HEK293 (cell line): ENCODE data around the gene PLEKHG3.

Experiments used
- CTCF ChIA-PET: fragments of 350-600 bp; formaldehyde crosslinking; extraction: SDS; loops from one replicate; lab custom pipeline; 2021; ENCODE audit warnings: antibody characterized with exemption; lab: Yijun Ruan, JAX
- POLR2A ChIA-PET: fragments of 300-600 bp; formaldehyde crosslinking; extraction: SDS; loops from one replicate; lab custom pipeline; 2020; ENCODE audit warnings: antibody characterized with exemption, inconsistent platforms; lab: Yijun Ruan, JAX
- H3K27ac ChIP-seq: fragments of 200-500 bp; sonication (Bioruptor generic); 2 replicates; pipeline ENCODE4 v1.5.1; 2014; ENCODE audit warnings: low read depth, low read length, control low read depth, inconsistent platforms; ENCODE audit errors: extremely low read depth
- H3K36me3 ChIP-seq, 2 experiments: fragments of 200-500 bp in 1 of 2; sonication (Bioruptor generic) in 1 of 2; 1 replicate in 1 of 2; 2 replicates in 1 of 2; pipeline ENCODE4 v1.5.1; 2014 to 2017; ENCODE audit warnings: inconsistent platforms in 2 of 2, low read length in 2 of 2; ENCODE audit not compliant: control insufficient read depth in 2 of 2, insufficient read depth in 1 of 2
- H3K4me1 ChIP-seq: fragments of 200-500 bp; sonication (Bioruptor generic); 2 replicates; pipeline ENCODE4 v1.5.1; 2014; ENCODE audit warnings: mild to moderate bottlenecking, low read length, inconsistent platforms; ENCODE audit not compliant: control insufficient read depth, insufficient read depth
- H3K4me3 ChIP-seq: 2 replicates; pipeline ENCODE4 v1.5.1; 2011; ENCODE audit warnings: low read depth, mild to moderate bottlenecking, control low read depth, low read length, moderate library complexity
- H3K9me3 ChIP-seq: fragments of 200-500 bp; sonication (Bioruptor generic); 2 replicates; pipeline ENCODE4 v1.5.1; 2014; ENCODE audit warnings: low read depth, low read length, inconsistent platforms; ENCODE audit not compliant: control insufficient read depth, insufficient read depth
- BCL11B ChIP-seq: fragments of 450-650 bp; formaldehyde crosslinking; IDR thresholded peaks from 2 replicates; pipeline ENCODE4 v1.5.1; 2016; ENCODE audit warnings: low read depth, missing biosample characterization, missing genetic modification characterization
- GLIS2 ChIP-seq: fragments of 450-650 bp; formaldehyde crosslinking; IDR thresholded peaks from 2 replicates; pipeline ENCODE4 v1.5.1; 2016; ENCODE audit warnings: missing biosample characterization, missing genetic modification characterization
- MYNN ChIP-seq: fragments of 450-650 bp; formaldehyde crosslinking; IDR thresholded peaks from 2 replicates; pipeline ENCODE4 v1.5.1; 2016; ENCODE audit warnings: missing biosample characterization, missing genetic modification characterization, borderline replicate concordance
- PRDM6 ChIP-seq: fragments of 450-650 bp; formaldehyde crosslinking; IDR thresholded peaks from 2 replicates; pipeline ENCODE4 v1.5.1; 2017; ENCODE audit warnings: missing biosample characterization, missing genetic modification characterization
- SETDB1 ChIP-seq: IDR thresholded peaks from one replicate; pipeline ENCODE4 v1.6.1; 2017; ENCODE audit warnings: mild to moderate bottlenecking, low read length, moderate library complexity, mixed read lengths; ENCODE audit not compliant: insufficient read length
- SP3 ChIP-seq: fragments of 450-650 bp; formaldehyde crosslinking; IDR thresholded peaks from 2 replicates; pipeline ENCODE4 v1.5.1; 2016; ENCODE audit warnings: missing biosample characterization, missing genetic modification characterization
- SP7 ChIP-seq: fragments of 450-650 bp; formaldehyde crosslinking; IDR thresholded peaks from 2 replicates; pipeline ENCODE4 v1.5.1; 2016; ENCODE audit warnings: missing biosample characterization, missing genetic modification characterization
- ZBTB48 ChIP-seq: fragments of 450-650 bp; formaldehyde crosslinking; IDR thresholded peaks from 2 replicates; pipeline ENCODE4 v1.5.1; 2016; ENCODE audit warnings: missing biosample characterization, missing genetic modification characterization
- ZEB2 ChIP-seq: fragments of 450-650 bp; formaldehyde crosslinking; IDR thresholded peaks from 2 replicates; pipeline ENCODE4 v1.5.1; 2016; ENCODE audit warnings: missing biosample characterization, missing genetic modification characterization
- ZNF10 ChIP-seq: fragments of 450-650 bp; formaldehyde crosslinking; IDR thresholded peaks from 2 replicates; pipeline ENCODE4 v1.5.1; 2017; ENCODE audit warnings: missing biosample characterization, missing genetic modification characterization
- ZNF146 ChIP-seq: fragments of 450-650 bp; formaldehyde crosslinking; IDR thresholded peaks from 2 replicates; pipeline ENCODE4 v1.5.1; 2016; ENCODE audit warnings: missing biosample characterization, missing genetic modification characterization
- ZNF174 ChIP-seq: fragments of 450-650 bp; formaldehyde crosslinking; IDR thresholded peaks from 2 replicates; pipeline ENCODE4 v1.5.0; 2017; ENCODE audit warnings: missing biosample characterization, mild to moderate bottlenecking, missing genetic modification characterization
- ZNF202 ChIP-seq: fragments of 450-650 bp; formaldehyde crosslinking; IDR thresholded peaks from 2 replicates; pipeline ENCODE4 v1.5.1; 2016; ENCODE audit warnings: missing biosample characterization, missing genetic modification characterization, borderline replicate concordance
- ZNF24 ChIP-seq: fragments of 450-650 bp; formaldehyde crosslinking; IDR thresholded peaks from 2 replicates; pipeline ENCODE4 v1.5.1; 2016; ENCODE audit warnings: missing biosample characterization, missing genetic modification characterization
- ZNF26 ChIP-seq: fragments of 450-650 bp; formaldehyde crosslinking; IDR thresholded peaks from 2 replicates; pipeline ENCODE4 v1.5.1; 2016; ENCODE audit warnings: missing biosample characterization, missing genetic modification characterization
- ZNF266 ChIP-seq: fragments of 450-650 bp; formaldehyde crosslinking; IDR thresholded peaks from 2 replicates; pipeline ENCODE4 v1.5.1; 2016; ENCODE audit warnings: missing biosample characterization, missing genetic modification characterization, low read depth
- ZNF335 ChIP-seq: fragments of 450-650 bp; formaldehyde crosslinking; conservative IDR thresholded peaks from 2 replicates; pipeline ENCODE4 v1.5.1; 2016; ENCODE audit warnings: missing biosample characterization, missing genetic modification characterization
- ZNF362 ChIP-seq: fragments of 450-650 bp; formaldehyde crosslinking; IDR thresholded peaks from 2 replicates; pipeline ENCODE4 v1.5.1; 2016; ENCODE audit warnings: missing biosample characterization, missing genetic modification characterization
- ZNF37A ChIP-seq: fragments of 450-650 bp; IDR thresholded peaks from 2 replicates; pipeline ENCODE4 v1.5.1; 2018; ENCODE audit warnings: missing biosample characterization, missing genetic modification characterization
- ZNF561 ChIP-seq: fragments of 450-650 bp; IDR thresholded peaks from 2 replicates; pipeline ENCODE4 v1.5.1; 2018; ENCODE audit warnings: missing biosample characterization, missing genetic modification characterization, borderline replicate concordance
- ZNF600 ChIP-seq: fragments of 450-650 bp; formaldehyde crosslinking; IDR thresholded peaks from 2 replicates; pipeline ENCODE4 v1.5.1; 2016; ENCODE audit warnings: missing biosample characterization, missing genetic modification characterization
- ZNF837 ChIP-seq: fragments of 450-650 bp; formaldehyde crosslinking; IDR thresholded peaks from 2 replicates; pipeline ENCODE4 v1.5.1; 2016; ENCODE audit warnings: missing biosample characterization, missing genetic modification characterization
- ZNF843 ChIP-seq: fragments of 450-650 bp; formaldehyde crosslinking; IDR thresholded peaks from 2 replicates; pipeline ENCODE4 v1.5.1; 2016; ENCODE audit warnings: missing biosample characterization, missing genetic modification characterization
- TF ChIP-seq, protein P1 (sequence below): fragments of 450-650 bp; formaldehyde crosslinking; IDR thresholded peaks from 2 replicates; pipeline ENCODE4 v1.5.1; 2017; ENCODE audit warnings: missing biosample characterization, mild to moderate bottlenecking, missing genetic modification characterization, moderate library complexity
- TF ChIP-seq, protein P2 (sequence below): fragments of 450-650 bp; formaldehyde crosslinking; IDR thresholded peaks from 2 replicates; pipeline ENCODE4 v1.5.1; 2017; ENCODE audit warnings: missing biosample characterization, missing genetic modification characterization

PLEKHG3 gene

DNA sequence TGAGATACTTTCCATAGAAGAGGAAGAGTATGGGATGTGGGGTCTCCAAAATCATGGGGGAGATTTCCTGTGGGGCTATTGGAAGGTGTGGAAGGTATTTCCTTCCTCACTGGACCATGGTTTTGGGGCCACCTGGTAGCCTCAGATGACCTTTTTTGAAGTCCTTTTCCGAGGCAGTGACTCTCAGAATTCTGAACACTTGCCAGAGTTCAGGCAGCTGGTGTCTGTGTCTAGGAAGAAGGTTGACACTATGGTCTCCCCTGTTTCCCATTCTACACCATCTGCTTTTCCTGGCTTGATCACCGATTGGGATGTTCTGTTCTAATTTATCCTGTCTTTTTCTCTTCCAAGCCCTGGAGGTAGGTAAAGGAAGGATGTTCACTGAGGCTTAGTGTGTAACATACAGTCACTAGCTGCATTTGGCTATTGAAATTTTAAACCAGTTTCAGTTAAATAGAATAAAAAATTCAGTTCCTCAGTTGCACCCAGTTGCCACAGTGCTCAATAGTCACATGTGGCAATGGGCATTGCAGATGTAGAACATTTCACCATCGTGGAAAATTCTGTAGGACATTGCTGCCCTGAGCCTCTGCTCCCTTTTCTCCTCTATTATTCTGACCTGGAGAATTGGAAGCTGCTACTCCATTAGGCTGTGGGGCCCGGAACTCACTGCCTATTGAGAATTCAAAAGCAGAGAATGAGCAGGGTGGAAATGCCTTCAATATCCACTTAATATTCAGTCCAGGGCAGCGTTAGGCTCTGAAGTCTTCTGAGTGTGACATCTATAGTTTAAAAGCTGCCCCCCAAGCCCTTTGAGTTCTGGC is 11.0 kb upstream of the PLEKHG3 start:
- TF ChIP-seq ZNF24 (tag by site-specific recombination), result no peak
- TF ChIP-seq ZNF362, result no peak
- no peak for TF ChIP-seq ZNF837 (tag by site-specific recombination)
- no peak for TF ChIP-seq SP3 (tag by site-specific recombination)
- TF ChIP-seq ZNF174, result no peak
- no peak for TF ChIP-seq MYNN (tag by site-specific recombination)
- no peak for TF ChIP-seq ZNF843 (tag by site-specific recombination)
- TF ChIP-seq BCL11B (tag by site-specific recombination), result no peak
- TF ChIP-seq ZEB2 (tag by site-specific recombination), result no peak
- TF ChIP-seq, protein P1, sequence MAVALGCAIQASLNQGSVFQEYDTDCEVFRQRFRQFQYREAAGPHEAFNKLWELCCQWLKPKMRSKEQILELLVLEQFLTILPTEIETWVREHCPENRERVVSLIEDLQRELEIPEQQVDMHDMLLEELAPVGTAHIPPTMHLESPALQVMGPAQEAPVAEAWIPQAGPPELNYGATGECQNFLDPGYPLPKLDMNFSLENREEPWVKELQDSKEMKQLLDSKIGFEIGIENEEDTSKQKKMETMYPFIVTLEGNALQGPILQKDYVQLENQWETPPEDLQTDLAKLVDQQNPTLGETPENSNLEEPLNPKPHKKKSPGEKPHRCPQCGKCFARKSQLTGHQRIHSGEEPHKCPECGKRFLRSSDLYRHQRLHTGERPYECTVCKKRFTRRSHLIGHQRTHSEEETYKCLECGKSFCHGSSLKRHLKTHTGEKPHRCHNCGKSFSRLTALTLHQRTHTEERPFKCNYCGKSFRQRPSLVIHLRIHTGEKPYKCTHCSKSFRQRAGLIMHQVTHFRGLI, result no peak
- TF ChIP-seq GLIS2 (tag by site-specific recombination), result no peak
- TF ChIP-seq, protein P2, sequence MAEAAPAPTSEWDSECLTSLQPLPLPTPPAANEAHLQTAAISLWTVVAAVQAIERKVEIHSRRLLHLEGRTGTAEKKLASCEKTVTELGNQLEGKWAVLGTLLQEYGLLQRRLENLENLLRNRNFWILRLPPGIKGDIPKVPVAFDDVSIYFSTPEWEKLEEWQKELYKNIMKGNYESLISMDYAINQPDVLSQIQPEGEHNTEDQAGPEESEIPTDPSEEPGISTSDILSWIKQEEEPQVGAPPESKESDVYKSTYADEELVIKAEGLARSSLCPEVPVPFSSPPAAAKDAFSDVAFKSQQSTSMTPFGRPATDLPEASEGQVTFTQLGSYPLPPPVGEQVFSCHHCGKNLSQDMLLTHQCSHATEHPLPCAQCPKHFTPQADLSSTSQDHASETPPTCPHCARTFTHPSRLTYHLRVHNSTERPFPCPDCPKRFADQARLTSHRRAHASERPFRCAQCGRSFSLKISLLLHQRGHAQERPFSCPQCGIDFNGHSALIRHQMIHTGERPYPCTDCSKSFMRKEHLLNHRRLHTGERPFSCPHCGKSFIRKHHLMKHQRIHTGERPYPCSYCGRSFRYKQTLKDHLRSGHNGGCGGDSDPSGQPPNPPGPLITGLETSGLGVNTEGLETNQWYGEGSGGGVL (tag by site-specific recombination), result no peak
- TF ChIP-seq ZNF146 (tag by site-specific recombination), result no peak
- CTCF ChIA-PET, result interaction anchor here (0.8 to 1.1 kb wide), 2 partner anchors 25 to 151 kb away, joined by 3 read pairs; no protein-coding TSS in a partner anchor

GRCh38 chr14:64693810-64694165 is 10.4 kb upstream of the PLEKHG3 start:
- ChIA-PET CTCF (interaction anchor here (0.8 to 1.1 kb wide), 2 partner anchors 24 to 151 kb away, joined by 3 read pairs; no protein-coding TSS in a partner anchor), POLR2A (interaction anchor here (0.6 kb wide), 1 partner anchor 154 kb away, joined by 5 read pairs; no protein-coding TSS in a partner anchor)
- H3K4me1 ChIP-seq, result peaks cover 14% of the 10 kb centered on the region
- TF ChIP-seq ZNF37A (tag by site-specific recombination) (no peak), ZNF561 (tag by site-specific recombination) (no peak), SP7 (tag by site-specific recombination) (no peak), PRDM6 (tag by site-specific recombination) (no peak), ZNF24 (tag by site-specific recombination) (no peak), ZNF266 (tag by site-specific recombination) (no peak), ZNF202 (tag by site-specific recombination) (no peak), ZNF335 (tag by site-specific recombination) (no peak), ZNF10 (tag by site-specific recombination) (no peak), ZBTB48 (no peak), ZNF26 (tag by site-specific recombination) (no peak), SETDB1 (no peak), ZNF600 (tag by site-specific recombination) (no peak)
- TF ChIP-seq, protein P1, result no peak

More for the DNA sequence above, 11.0 kb upstream of the PLEKHG3 start:
- POLR2A ChIA-PET, result interaction anchor here (0.6 to 1.2 kb wide), 2 partner anchors 11 to 153 kb away, joined by 3 to 5 read pairs; partner anchors contain the start of gene PLEKHG3
- H3K9me3 ChIP-seq, result no peaks in the 10 kb centered on the region
- no peak overlapping the region for H3K27ac ChIP-seq
- peaks cover 9% of the 10 kb centered on the region; the same call in 1 of the 2 replicates for H3K4me1 ChIP-seq
- H3K4me3 ChIP-seq, result no peak overlapping the region
- no peaks in the 10 kb centered on the region; a peak in 1 of 3 replicates for H3K36me3 ChIP-seq

More at GRCh38 chr14:64693810-64694165, 10.4 kb upstream of the PLEKHG3 start:
- Histone ChIP-seq H3K36me3 (no peaks in the 10 kb centered on the region; a peak in 1 of 3 replicates), H3K9me3 (no peaks in the 10 kb centered on the region), H3K27ac (no peak overlapping the region), H3K4me3 (no peak overlapping the region)
